H1 (cell line): Measurements from ENCODE around the gene NR2F1. TPM values are rescaled to one million over a fixed set of nuclear protein-coding genes. Genes with fewer than 3 reads are reported as not detected.

Experiments used
- CTCF ChIA-PET: fragments of 300-600 bp; sonication (Branson Sonifier 250); formaldehyde crosslinking; loops from one replicate; lab custom pipeline; 2021; ENCODE audit not compliant: partially characterized antibody; lab: Charles Lee
- POLR2A ChIA-PET: fragments of 300-600 bp; sonication (Branson Sonifier 250); formaldehyde crosslinking; loops from one replicate; lab custom pipeline; 2021; ENCODE audit warnings: inconsistent platforms; ENCODE audit not compliant: partially characterized antibody; lab: Charles Lee
- DNase-seq, 2 experiments: peaks; one replicate each; pipeline versions ENCODE4 v3.0.0 to v3.0.0-alpha.2; 2010 to 2022; ENCODE audit warnings: low spot score in 2 of 2, low read depth in 1 of 2, mixed read lengths in 1 of 2
- FAIRE-seq: peaks from 2 replicates; lab custom pipeline; 2011; peaks lifted over from hg19 to GRCh38; lab: Jason Lieb, UNC
- H2AFZ ChIP-seq: 2 replicates; pipeline ENCODE4 v1.8.1; 2012; ENCODE audit warnings: low read length, inconsistent platforms
- H2AK5ac ChIP-seq: 2 replicates; pipeline ENCODE4 v1.6.1; 2013; ENCODE audit warnings: low read depth, low read length
- H2BK120ac ChIP-seq: replicated peaks from 2 replicates; pipeline ENCODE3; 2013; ENCODE audit warnings: low read depth, low read length, inconsistent platforms
- H2BK12ac ChIP-seq: 2 replicates; pipeline ENCODE4 v1.6.1; 2013; ENCODE audit warnings: low read depth, low read length
- H2BK15ac ChIP-seq: 2 replicates; pipeline ENCODE4 v1.6.1; 2013; ENCODE audit warnings: low read length
- H2BK20ac ChIP-seq: 2 replicates; pipeline ENCODE4 v1.6.1; 2013; ENCODE audit warnings: low read length
- H2BK5ac ChIP-seq: 2 replicates; pipeline ENCODE4 v1.6.1; 2013; ENCODE audit warnings: low read depth, low read length
- H3K14ac ChIP-seq: 2 replicates; pipeline ENCODE4 v1.6.1; 2013; ENCODE audit warnings: inconsistent platforms; ENCODE audit not compliant: insufficient read length
- H3K18ac ChIP-seq: 2 replicates; pipeline ENCODE4 v1.6.1; 2013; ENCODE audit warnings: low read length; ENCODE audit errors: extremely low read depth
- H3K23ac ChIP-seq: 2 replicates; pipeline ENCODE4 v1.6.1; 2013; ENCODE audit warnings: inconsistent platforms; ENCODE audit not compliant: insufficient read length
- H3K23me2 ChIP-seq: 2 replicates; pipeline ENCODE4 v1.6.1; 2013; ENCODE audit warnings: low read depth, low read length
- H3K27ac ChIP-seq: 2 replicates; pipeline ENCODE4 v1.6.1; 2011; ENCODE audit warnings: low read depth, low read length, inconsistent platforms
- H3K27me3 ChIP-seq, 4 experiments: replicated peaks in 1 of 4; 1 replicate in 1 of 4; 2 replicates in 3 of 4; pipeline versions ENCODE4 v1.6.1 to v1.8.1; 2011 to 2013; ENCODE audit warnings: low read length in 3 of 4, mild to moderate bottlenecking in 3 of 4, inconsistent platforms in 2 of 4, mixed read lengths in 2 of 4, moderate library complexity in 1 of 4; ENCODE audit not compliant: control insufficient read depth in 3 of 4, insufficient read depth in 3 of 4; ENCODE audit errors: extremely low read depth in 1 of 4
- H3K36me3 ChIP-seq, 4 experiments: 2 replicates each; pipeline versions ENCODE4 v1.6.1 to v1.8.1; 2011 to 2013; ENCODE audit warnings: mild to moderate bottlenecking in 4 of 4, low read length in 3 of 4, moderate library complexity in 2 of 4, control low read depth in 1 of 4, inconsistent platforms in 1 of 4; ENCODE audit not compliant: insufficient read depth in 4 of 4, control insufficient read depth in 2 of 4
- H3K4ac ChIP-seq: replicated peaks from 2 replicates; pipeline ENCODE3; 2013; ENCODE audit warnings: low read length, low read depth, mixed read lengths, inconsistent platforms; ENCODE audit not compliant: insufficient read length
- H3K4me1 ChIP-seq, 4 experiments: replicated peaks in 1 of 4; 1 replicate in 1 of 4; 2 replicates in 3 of 4; pipeline versions ENCODE4 v1.6.1 to v1.8.1; 2011 to 2013; ENCODE audit warnings: low read length in 3 of 4, inconsistent platforms in 2 of 4, mixed read lengths in 1 of 4; ENCODE audit not compliant: insufficient read depth in 4 of 4, control insufficient read depth in 3 of 4
- H3K4me2 ChIP-seq, 2 experiments: 2 replicates each; pipeline versions ENCODE4 v1.6.1 to v1.8.1; 2011 to 2013; ENCODE audit warnings: low read depth in 2 of 2, low read length in 2 of 2, control low read depth in 1 of 2, inconsistent platforms in 1 of 2, mild to moderate bottlenecking in 1 of 2; ENCODE audit not compliant: insufficient read depth in 1 of 2
- H3K4me3 ChIP-seq, 4 experiments: fragments of 200-600, 300-600 bp in 1 of 4; sonication (generic), shearing (Covaris generic), sonication (Bioruptor Twin) in 1 of 4; 2 replicates each; pipeline versions ENCODE4 v1.5.1 to v1.8.1; 2011 to 2016; ENCODE audit warnings: low read length in 4 of 4, low read depth in 3 of 4, control low read depth in 2 of 4, inconsistent platforms in 2 of 4, mild to moderate bottlenecking in 2 of 4, mixed read lengths in 1 of 4, moderate library complexity in 1 of 4; ENCODE audit not compliant: insufficient read depth in 2 of 4; ENCODE audit errors: extremely low read depth in 1 of 4
- H3K56ac ChIP-seq: replicated peaks from 2 replicates; pipeline ENCODE3; 2013; ENCODE audit warnings: low read depth, mild to moderate bottlenecking, mixed read lengths, low read length, inconsistent platforms; ENCODE audit not compliant: insufficient read length
- H3K79me1 ChIP-seq: 2 replicates; pipeline ENCODE4 v1.6.1; 2013; ENCODE audit warnings: low read depth, low read length, control low read depth
- H3K79me2 ChIP-seq, 2 experiments: 2 replicates each; pipeline versions ENCODE4 v1.6.1 to v1.8.1; 2012 to 2013; ENCODE audit warnings: low read length in 2 of 2, mild to moderate bottlenecking in 2 of 2, inconsistent platforms in 1 of 2; ENCODE audit not compliant: insufficient read depth in 2 of 2, control insufficient read depth in 1 of 2
- H3K9ac ChIP-seq, 4 experiments: replicated peaks in 1 of 4; 1 replicate in 1 of 4; 2 replicates in 3 of 4; pipeline versions ENCODE4 v1.6.1 to v1.8.1; 2011 to 2013; ENCODE audit warnings: low read depth in 3 of 4, low read length in 3 of 4, control low read depth in 2 of 4, mild to moderate bottlenecking in 2 of 4, moderate library complexity in 2 of 4, inconsistent platforms in 1 of 4; ENCODE audit errors: extremely low read depth in 1 of 4
- H3K9me3 ChIP-seq, 2 experiments: 2 replicates each; pipeline versions ENCODE4 v1.6.1 to v1.8.1; 2012 to 2013; ENCODE audit warnings: mild to moderate bottlenecking in 2 of 2, moderate library complexity in 2 of 2, control low read depth in 1 of 2, inconsistent platforms in 1 of 2, low read depth in 1 of 2, low read length in 1 of 2, mixed read lengths in 1 of 2; ENCODE audit not compliant: insufficient read depth in 2 of 2
- H4K20me1 ChIP-seq, 2 experiments: replicated peaks in 1 of 2; 2 replicates each; pipeline versions ENCODE3 to v1.8.1; 2011 to 2013; ENCODE audit warnings: inconsistent platforms in 2 of 2, low read length in 2 of 2, mild to moderate bottlenecking in 1 of 2; ENCODE audit not compliant: insufficient read depth in 2 of 2, control insufficient read depth in 1 of 2
- H4K5ac ChIP-seq: 2 replicates; pipeline ENCODE4 v1.6.1; 2013; ENCODE audit warnings: low read length, low read depth, mixed read lengths, inconsistent platforms; ENCODE audit not compliant: insufficient read length
- H4K8ac ChIP-seq: 2 replicates; pipeline ENCODE4 v1.8.0; 2013; ENCODE audit warnings: mild to moderate bottlenecking, moderate library complexity, low read length, inconsistent platforms; ENCODE audit not compliant: insufficient read depth; ENCODE audit errors: extremely low read depth
- H4K91ac ChIP-seq: replicated peaks from 2 replicates; pipeline ENCODE3; 2013; ENCODE audit warnings: low read length, mixed read lengths, inconsistent platforms; ENCODE audit not compliant: insufficient read length
- CEBPB ChIP-seq: IDR thresholded peaks from 2 replicates; pipeline ENCODE4 v1.6.1; 2012; ENCODE audit warnings: low read depth, low read length
- EGR1 ChIP-seq: IDR thresholded peaks from 2 replicates; pipeline ENCODE4 v1.6.1; 2011; ENCODE audit warnings: low read depth, low read length, borderline replicate concordance
- EZH2 ChIP-seq: fragments of 200-600 bp; sonication (generic); IDR thresholded peaks from 2 replicates; pipeline ENCODE4 v1.7.1; 2012; ENCODE audit warnings: low read depth, mild to moderate bottlenecking, moderate library complexity, low read length, inconsistent platforms; ENCODE audit not compliant: severe bottlenecking
- GABPA ChIP-seq: IDR thresholded peaks from 2 replicates; pipeline ENCODE4 v1.6.1; 2011; ENCODE audit warnings: mild to moderate bottlenecking, low read length, moderate library complexity, borderline replicate concordance; ENCODE audit not compliant: insufficient read depth
- JUND ChIP-seq: IDR thresholded peaks from 2 replicates; pipeline ENCODE4 v1.6.1; 2011; ENCODE audit warnings: mild to moderate bottlenecking, improper control_type of control experiment, low read length
- KDM4A ChIP-seq: IDR thresholded peaks from one replicate; pipeline ENCODE4 v1.7.1; 2012; ENCODE audit warnings: low read depth, mild to moderate bottlenecking, moderate library complexity, low read length, inconsistent platforms; ENCODE audit not compliant: severe bottlenecking
- NANOG ChIP-seq: IDR thresholded peaks from 2 replicates; pipeline ENCODE4 v1.6.1; 2011; ENCODE audit warnings: low read length, low read depth, mild to moderate bottlenecking, inconsistent platforms; ENCODE audit not compliant: insufficient read depth, poor library complexity, severe bottlenecking
- RAD21 ChIP-seq, 2 experiments: IDR thresholded peaks in 1 of 2; conservative IDR thresholded peaks in 1 of 2; 2 replicates each; pipeline ENCODE4 v1.6.1; 2011; ENCODE audit warnings: low read depth in 2 of 2, low read length in 2 of 2, improper control_type of control experiment in 1 of 2, inconsistent platforms in 1 of 2, mild to moderate bottlenecking in 1 of 2, moderate library complexity in 1 of 2
- RFX5 ChIP-seq: IDR thresholded peaks from 2 replicates; pipeline ENCODE4 v1.6.1; 2011; ENCODE audit warnings: low read depth, low read length, improper control_type of control experiment, borderline replicate concordance
- RXRA ChIP-seq: IDR thresholded peaks from 2 replicates; pipeline ENCODE4 v1.6.1; 2011; ENCODE audit warnings: low read depth, mild to moderate bottlenecking, low read length, moderate library complexity; ENCODE audit not compliant: insufficient read depth
- TAF1 ChIP-seq: IDR thresholded peaks from 2 replicates; pipeline ENCODE4 v1.6.1; 2011; ENCODE audit warnings: mild to moderate bottlenecking, low read depth, low read length
- TAF7 ChIP-seq: optimal IDR thresholded peaks from 2 replicates; pipeline ENCODE3; 2011; ENCODE audit warnings: low read depth, mild to moderate bottlenecking, inconsistent platforms, low read length, moderate library complexity, borderline replicate concordance
- YY1 ChIP-seq: IDR thresholded peaks from 2 replicates; pipeline ENCODE4 v1.6.1; 2011; ENCODE audit warnings: low read depth, mild to moderate bottlenecking, low read length
- WGBS, 2 experiments: shearing (Covaris generic) in 1 of 2; methylation state at CpG; one replicate each; pipeline versions ENCODE4 v1.1.6 to v1.1.7; 2013 to 2015; ENCODE audit warnings: low lambda C conversion rate in 2 of 2, mixed read lengths in 2 of 2, inconsistent platforms in 1 of 2, low coverage in 1 of 2, missing lambda C conversion rate in 1 of 2; ENCODE audit not compliant: insufficient replicate concordance in 2 of 2, insufficient coverage in 1 of 2, insufficient read length in 1 of 2; ENCODE audit errors: extremely low coverage in 1 of 2, missing lambda C conversion rate in 1 of 2; 5-methylcytosine and 5-hydroxymethylcytosine counted together
- polyA plus RNA-seq, 7 experiments: library from polyadenylated mRNA; depleted of rRNA in 3 of 7; stranded (reverse) in 5 of 7; unstranded in 2 of 7; fragments of >200 nt in 5 of 7; fragments of 200-250 nt in 2 of 7; gene quantifications; 1 replicate in 5 of 7; 2 replicates in 1 of 7; 4 replicates in 1 of 7; pipeline versions ENCODE4 v1.2.1 to v1.2.3, GENCODE V29; 2011 to 2013; ENCODE audit warnings: missing spikeins in 2 of 7, mixed read lengths in 2 of 7
- total RNA-seq: library from RNA; stranded (reverse); fragmentation: NEBNext Ultra II Directional; extraction: Animal tissue kit (Norgen Biotek cat#: 25700); gene quantifications from 2 replicates; pipeline ENCODE4 v1.2.1, GENCODE V29; 2021

The NR2F1 gene
- total and polyA plus RNA-seq, 2 of the 8 experiments (the other 6 are each of a cell fraction or from before 2014, with no cell fraction given) = not detected

- Histone ChIP-seq H3K14ac (no peak overlapping the region), H2BK12ac (no peak overlapping the region), H3K56ac (no peak overlapping the region), H3K79me1 (no peaks in the 10 kb centered on the region), H3K4me2 (peak overlapping the region in 1 of 2 experiments; percentile 18; a peak in 1 of 4 replicates), H2BK15ac (no peak overlapping the region), H4K8ac (no peak overlapping the region), H3K27me3 (peaks cover 95 to 100% (median 98%) of the 10 kb centered on the region in 4 experiments), H3K23me2 (peaks cover 3% of the 10 kb centered on the region), H4K91ac (no peak overlapping the region), H2BK120ac (no peak overlapping the region), H2AK5ac (no peak overlapping the region), H3K9me3 (no peaks in the 10 kb centered on the region), H3K4ac (no peak overlapping the region), H3K23ac (no peak overlapping the region), H4K5ac (no peak overlapping the region), H2BK20ac (no peak overlapping the region), H2AFZ (no peak overlapping the region), H3K27ac (no peak overlapping the region), H3K79me2 (no peaks in the 10 kb centered on the region), H3K36me3 (peaks cover 0 to 7% (median 0%) of the 10 kb centered on the region in 4 experiments; a peak in 1 of 8 replicates), H3K4me1 (peaks cover 0 to 28% (median 22%) of the 10 kb centered on the region in 4 experiments; a peak in 5 of 7 replicates), H3K9ac (no peak overlapping the region), H3K4me3 (no peak overlapping the region), H4K20me1 (peaks cover 22 to 39% of the 10 kb centered on the region in 2 experiments), H3K18ac (no peak overlapping the region), H2BK5ac (no peak overlapping the region)
- ChIA-PET CTCF (interaction anchor here (0.7 to 4.5 kb wide), 5 partner anchors 9 to 28 kb away, joined by 3 to 15 read pairs (median 4); no protein-coding TSS in a partner anchor), POLR2A (interaction anchor here (1.1 to 1.7 kb wide), 2 partner anchors 9 to 15 kb away, joined by 3 to 4 read pairs; no protein-coding TSS in a partner anchor)
- no peak for DNase-seq
- WGBS, 2 experiments = 36% methylated on average over 5 of the region's 5 CpGs; no CpG with 5 or more reads in 1 of the 2 experiments
- no peak for FAIRE-seq
- TF ChIP-seq TAF7 (no peak), KDM4A (no peak), RXRA (no peak), YY1 (no peak), EGR1 (no peak), JUND (no peak), RFX5 (no peak), RAD21 (IDR thresholded peaks at IDR 0.05 in 1 of 2, conservative IDR thresholded peaks at IDR 0.05 in 1 of 2; ENCODE audit: low read depth in 2 of 2, low read length in 2 of 2) (no peak), GABPA (no peak), CEBPB (no peak), TAF1 (no peak), EZH2 (no peak), NANOG (no peak)
Observed at GRCh38 chr5:93592883-93593282, 9.9 kb downstream of the NR2F1 start.
